ENCODE data around the gene KAZN.

KAZN gene

GRCh38 chr1:14784790-14785773, 186.6 kb downstream of the KAZN start:
- in situ Hi-C loops (cut with MboI; ENCODE audit: low sequenced_read_pairs), result no loop called here

GRCh38 chr1:14786109-14786675, 187.7 kb downstream of the KAZN start:
- in situ Hi-C loops (cut with MboI; ENCODE audit: low sequenced_read_pairs), result no loop called here

DNA sequence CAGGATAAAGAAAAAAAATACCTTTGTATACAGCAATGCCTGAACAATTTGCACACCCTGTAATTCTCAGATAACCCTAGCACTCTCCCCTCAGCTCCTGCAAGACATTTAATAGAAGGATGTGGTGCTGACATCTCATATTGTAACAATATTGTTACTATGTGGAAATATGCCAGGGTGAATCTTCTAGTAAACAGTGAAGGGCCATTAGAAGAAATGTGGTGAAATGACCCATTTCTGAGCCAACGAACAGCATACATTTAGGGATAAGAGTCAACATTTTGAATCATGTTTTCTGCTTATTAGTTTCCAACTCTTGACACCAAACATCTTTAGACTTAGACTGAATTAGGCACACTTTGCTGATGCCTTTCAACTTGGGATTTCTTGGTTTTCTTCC, 188.2 kb downstream of the KAZN start:
- in situ Hi-C loops (cut with MboI; ENCODE audit: low sequenced_read_pairs), result no loop called here

DNA sequence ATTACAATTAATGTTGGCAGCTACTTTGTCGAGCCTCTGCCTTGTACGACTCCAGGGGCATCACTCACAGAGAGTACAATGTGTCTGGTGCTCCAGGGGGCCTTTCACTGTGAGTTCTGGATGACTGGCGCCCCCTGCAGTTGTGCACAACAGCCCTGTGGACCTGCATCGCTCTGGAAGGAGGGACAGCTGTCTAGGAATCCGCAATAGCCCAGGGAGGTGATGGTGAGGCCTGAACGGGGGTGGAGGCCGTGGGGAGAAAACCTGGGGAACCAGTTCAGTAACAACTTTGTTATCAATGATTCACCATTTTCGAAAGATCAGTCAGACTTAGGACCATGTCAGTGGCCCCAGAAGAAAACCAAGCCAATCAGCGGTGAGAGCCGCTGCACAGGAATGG, 189.1 kb downstream of the KAZN start:
- in situ Hi-C loops (cut with MboI; ENCODE audit: low sequenced_read_pairs), result no loop called here

DNA sequence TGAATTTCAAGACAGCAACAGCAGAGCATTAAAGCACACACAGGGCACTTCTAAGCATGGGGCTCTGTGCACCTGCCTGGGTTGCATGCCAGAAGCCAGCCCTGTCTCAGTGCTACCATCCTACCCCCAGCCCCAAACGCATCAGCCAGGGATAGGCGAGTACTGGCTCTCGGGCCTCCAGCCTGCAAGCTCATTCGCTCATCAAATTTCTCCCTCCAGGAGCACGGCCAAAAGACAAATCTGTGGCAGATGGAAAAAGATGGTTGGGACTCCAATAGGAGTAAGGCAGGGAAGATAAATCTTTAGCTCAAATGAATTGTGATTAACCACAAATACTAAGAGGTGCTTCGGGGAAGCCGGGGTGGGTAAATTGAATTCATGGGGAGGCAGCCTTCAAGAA, 189.6 kb downstream of the KAZN start:
- in situ Hi-C loops (cut with MboI; ENCODE audit: low sequenced_read_pairs), result no loop called here

DNA sequence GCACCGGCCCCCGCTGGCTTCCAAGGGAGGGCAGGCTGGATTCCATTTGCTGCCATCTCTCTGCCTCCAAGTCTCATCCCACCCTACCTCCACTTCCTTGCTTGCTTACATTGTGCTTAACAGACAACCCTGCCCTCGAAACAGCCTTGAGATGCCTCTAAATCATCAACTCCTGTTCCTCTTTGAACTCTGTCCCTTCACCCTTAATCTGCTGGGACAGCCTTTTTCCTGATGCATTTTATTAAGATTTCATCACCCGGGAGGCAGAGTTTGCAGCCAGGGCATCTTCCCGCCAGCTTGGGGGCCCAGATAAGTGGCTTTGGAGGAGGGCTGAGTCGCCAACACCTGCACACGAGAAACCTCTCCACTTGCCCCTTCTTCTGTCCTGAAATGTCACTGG, 192.5 kb downstream of the KAZN start:
- in situ Hi-C loops (cut with MboI; ENCODE audit: low sequenced_read_pairs), result no loop called here

DNA sequence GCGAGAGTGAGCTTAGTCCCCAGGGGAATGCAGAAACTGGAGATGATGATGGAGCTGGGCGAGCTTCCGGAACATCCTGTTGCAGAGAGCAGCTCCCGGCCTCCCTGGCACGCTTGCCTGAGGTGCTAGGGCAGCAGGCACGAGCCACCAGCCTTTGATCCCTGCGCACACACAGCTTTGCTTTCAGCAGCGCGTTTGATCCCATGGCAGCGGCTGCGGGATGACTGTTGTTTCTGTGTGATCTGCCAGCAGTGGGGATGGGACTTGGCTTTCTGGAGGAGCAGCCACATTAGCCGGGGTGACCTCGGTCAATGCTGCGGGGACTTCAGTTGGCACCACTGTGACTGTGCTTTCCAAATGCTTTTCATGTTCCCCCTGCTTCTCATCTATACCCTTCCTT, 193.2 kb downstream of the KAZN start:
- in situ Hi-C loops (cut with MboI; ENCODE audit: low sequenced_read_pairs), result no loop called here

GRCh38 chr1:14794136-14794768, 195.8 kb downstream of the KAZN start:
- in situ Hi-C loops (cut with MboI; ENCODE audit: low sequenced_read_pairs), result no loop called here

DNA sequence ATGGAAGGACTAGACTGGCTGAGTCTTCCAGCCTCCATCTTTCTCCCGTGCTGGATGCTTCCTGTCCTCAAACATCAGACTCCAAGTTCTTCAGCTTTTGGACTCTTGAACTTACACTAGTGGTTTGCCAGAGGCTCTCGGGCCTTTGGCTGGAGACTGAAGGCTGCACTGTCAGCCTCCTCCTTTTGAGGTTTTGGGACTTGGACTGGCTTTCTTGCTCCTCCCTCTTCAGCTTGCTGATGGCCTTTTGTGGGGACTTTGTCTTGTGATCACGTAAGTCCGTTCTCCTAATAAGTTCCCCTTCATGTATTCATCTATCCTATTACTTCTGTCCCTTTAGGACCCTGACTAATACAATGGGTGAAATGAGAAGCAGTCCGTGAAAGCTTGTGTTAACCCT, 196.4 kb downstream of the KAZN start:
- in situ Hi-C loops (cut with MboI; ENCODE audit: low sequenced_read_pairs), result no loop called here

DNA sequence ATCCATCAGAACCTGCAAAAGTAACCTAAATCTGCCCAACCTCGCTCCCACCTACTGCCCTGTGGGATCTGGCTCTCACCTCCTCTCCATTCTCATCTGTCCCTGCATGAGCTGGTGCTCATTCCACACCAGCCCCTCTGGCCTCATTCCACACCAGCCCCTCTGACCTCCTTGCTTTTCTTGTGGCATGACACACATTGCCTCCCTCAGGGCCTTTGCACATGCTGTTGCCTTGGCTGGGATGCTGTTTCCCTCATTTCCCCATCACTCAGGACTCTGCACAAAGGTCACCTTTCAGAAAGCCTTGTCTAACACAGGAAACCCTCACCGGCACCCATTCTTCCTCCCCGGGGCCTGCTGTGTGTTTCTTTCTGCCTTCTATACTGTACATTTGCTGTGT, 197.1 kb downstream of the KAZN start:
- in situ Hi-C loops (cut with MboI; ENCODE audit: low sequenced_read_pairs), result no loop called here

GRCh38 chr1:14800014-14800413, 201.5 kb downstream of the KAZN start:
- in situ Hi-C loops (cut with MboI; ENCODE audit: low sequenced_read_pairs), result no loop called here

DNA sequence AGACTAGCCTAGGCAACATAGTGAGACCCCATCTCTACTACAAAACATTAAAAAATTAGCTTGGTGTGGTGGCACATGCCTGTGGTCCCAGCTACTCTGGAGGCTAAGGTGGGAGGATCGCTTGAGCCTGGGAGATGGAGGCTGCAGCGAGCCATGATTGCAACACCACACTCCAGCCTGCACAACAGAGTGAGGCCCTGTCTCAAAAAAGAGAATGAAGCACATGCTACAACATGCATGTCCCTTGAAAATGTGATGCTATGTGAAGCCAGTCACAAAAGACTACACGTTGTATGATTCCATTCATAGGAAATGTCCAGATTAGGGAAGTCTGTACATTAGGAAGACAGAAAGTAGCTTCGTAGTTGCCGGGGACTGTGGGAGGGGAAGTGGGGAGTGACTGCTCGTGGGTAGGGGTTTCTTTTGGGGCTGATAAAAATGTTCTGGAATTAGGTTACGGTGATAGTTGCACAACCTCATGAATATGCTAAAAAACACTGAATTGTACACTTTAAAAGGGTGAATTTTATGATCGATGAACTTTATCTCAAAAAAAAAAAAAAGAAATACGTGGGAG, 202.1 kb downstream of the KAZN start:
- in situ Hi-C loops (cut with MboI; ENCODE audit: low sequenced_read_pairs), result no loop called here

DNA sequence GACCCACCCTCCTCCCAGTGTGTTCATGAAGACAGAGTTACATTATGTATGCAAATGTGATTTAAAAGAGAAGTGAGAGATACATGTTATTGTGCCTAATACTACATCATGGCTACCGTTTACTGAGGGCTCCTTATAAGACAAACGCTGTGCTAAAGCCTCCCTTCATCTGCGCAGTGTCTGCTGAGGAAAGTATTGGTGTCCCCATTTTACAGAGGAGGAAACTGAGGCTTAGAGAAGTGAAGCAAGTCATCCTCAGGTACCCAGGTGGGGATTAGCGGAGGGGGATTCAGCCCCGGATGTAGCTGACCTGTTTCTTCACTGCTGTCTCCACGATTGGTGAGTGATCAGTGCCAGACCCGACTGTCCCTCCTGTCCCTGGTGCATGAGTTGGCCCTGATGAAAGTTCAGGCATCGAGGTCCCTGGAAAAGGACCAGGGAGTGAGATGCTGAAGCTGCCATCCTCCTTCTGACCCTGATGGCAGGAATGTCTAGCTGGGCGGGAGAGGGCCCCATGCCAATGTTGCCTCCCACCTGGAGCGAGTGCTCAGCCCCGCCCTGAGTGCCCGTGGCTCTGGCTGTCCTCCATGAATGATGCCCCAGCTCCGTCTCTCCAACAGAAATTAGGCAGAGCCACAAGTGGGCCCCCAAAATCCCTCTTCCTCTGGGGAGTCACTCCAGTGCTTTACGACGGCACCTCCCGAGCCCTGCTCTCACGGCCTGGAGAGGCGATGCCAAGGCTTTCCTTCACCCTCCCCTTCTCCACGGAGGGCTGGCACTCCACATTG, 204.7 kb downstream of the KAZN start:
- in situ Hi-C loops (cut with MboI; ENCODE audit: low sequenced_read_pairs), result no loop called here

GRCh38 chr1:14804626-14805025, 206.1 kb downstream of the KAZN start:
- in situ Hi-C loops (cut with MboI; ENCODE audit: low sequenced_read_pairs), result no loop called here

- in situ Hi-C loops (cut with MboI; ENCODE audit: low sequenced_read_pairs), result no loop called here
Measured at GRCh38 chr1:14806772-14807171, 208.3 kb downstream of the KAZN start.

GRCh38 chr1:14808768-14809167, 210.3 kb downstream of the KAZN start:
- in situ Hi-C loops (cut with MboI; ENCODE audit: low sequenced_read_pairs), result no loop called here

DNA sequence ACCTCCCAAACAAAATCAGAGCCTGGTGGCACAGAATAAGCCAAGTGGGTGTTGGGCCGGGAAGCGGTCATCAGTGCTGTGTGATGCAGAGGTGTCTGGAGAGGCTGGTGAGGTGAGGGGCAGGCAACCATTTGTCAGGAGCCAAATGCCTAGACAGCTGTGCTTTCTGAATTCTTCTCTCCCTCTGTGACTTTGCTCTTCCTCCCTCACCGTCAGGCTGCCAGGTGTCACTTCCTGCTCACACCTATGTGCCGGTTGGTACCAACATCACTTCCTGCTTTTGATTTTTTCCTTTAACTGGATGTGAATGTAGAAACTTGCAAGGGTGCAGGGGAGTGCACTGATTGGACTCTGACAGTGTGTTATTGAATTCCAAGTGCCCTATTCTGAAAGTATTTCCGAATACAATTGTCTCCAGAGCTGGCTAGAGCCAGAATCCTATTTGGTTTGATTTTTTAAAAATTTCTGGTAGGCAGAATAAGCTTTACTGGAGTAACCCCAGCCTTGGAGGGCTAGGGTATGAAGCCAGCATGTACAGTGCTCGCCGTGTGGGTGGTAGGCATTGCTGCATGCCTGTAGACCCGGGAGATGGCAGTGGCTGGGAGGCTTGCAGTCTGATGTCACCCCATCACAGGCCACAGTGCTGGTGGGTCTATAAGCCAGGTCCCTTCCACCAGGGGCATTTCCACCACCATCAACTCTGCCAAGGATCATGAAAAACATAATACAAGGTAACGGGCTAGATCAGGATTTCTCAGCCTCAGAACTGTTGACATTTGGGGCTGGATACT, 210.9 kb downstream of the KAZN start:
- in situ Hi-C loops (cut with MboI; ENCODE audit: low sequenced_read_pairs), result no loop called here

DNA sequence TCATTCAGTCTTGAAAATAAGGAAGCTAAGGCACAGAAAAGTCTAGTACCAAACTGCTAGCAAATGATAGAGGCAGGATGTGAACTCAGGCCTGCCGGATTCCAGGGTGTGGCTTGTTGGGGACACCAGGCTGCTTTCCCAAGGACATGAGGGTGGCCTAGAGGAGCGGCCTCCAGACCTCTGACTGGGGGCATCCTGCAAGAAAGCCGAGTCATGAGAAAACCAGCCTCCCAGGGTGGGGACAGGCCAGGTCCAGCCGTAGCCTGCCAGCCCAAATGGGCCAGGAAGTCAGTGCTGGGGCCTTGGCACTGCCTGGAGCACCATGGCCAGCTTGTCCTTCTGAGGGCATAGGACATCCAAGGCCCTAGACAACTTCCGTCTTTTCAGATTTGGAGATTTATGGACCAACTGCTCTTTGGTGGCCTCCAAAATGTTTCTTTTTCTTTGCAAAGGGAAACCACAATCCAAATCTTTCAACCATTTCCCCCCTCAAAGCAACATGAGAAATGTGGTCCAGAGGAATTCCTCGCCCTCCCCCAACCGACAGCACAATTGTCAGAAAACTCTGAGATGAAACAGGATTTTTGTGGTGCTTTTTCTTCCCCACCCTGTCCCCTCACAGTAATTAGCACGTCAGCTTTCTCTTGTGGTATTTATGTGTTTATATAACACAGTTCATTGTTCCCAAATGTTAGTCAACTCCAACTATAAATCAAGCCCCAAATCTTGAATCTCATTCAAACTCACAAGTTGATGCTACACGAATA, 212.3 kb downstream of the KAZN start:
- in situ Hi-C loops (cut with MboI; ENCODE audit: low sequenced_read_pairs), result no loop called here

DNA sequence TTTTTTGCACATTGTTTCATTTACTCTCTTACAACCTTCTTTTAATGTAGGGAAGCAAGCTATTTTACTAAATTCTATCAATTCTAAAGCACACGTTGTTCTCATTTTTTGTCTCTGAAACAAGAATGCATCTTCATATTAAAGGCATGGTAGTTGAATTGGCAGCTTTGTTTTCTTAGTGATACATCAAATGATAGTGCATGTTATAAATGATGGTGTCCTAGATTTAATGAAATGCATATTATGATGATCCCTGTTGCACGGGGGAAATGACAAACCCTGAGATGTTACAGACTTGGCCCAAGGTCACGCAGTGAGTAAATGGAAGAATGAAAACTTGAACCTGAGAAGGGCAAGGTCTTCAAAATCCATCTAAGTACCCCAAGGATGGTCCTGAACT, 213.1 kb downstream of the KAZN start:
- in situ Hi-C loops (cut with MboI; ENCODE audit: low sequenced_read_pairs), result no loop called here
